Heart right ventricle (tissue), 16 donors: Measurements from ENCODE around the gene TTC7B. TPM values are rescaled to one million over a fixed set of nuclear protein-coding genes. Genes with fewer than 3 reads are reported as not detected.
A peak's percentile ranks its signal among the peaks of the same experiment; 100 is the strongest.

ENCODE experiments used
- ATAC-seq, 8 donors: fragments of 200-7000 bp; cut with Tn5 transposase; one replicate each; pipeline ENCODE4 v1.9.1; 2020; ENCODE audit warnings: mild to moderate bottlenecking in 8 of 8, moderate library complexity in 8 of 8, moderate number of reproducible peaks in 1 of 8
- DNase-seq, 2 donors: peaks; one replicate each; pipeline ENCODE4 v3.0.0-alpha.2; 2020
- H3K27ac ChIP-seq, 10 donors: fragments of 200-600 bp; sonication (generic) in 2 of 10; one replicate each; pipeline versions ENCODE4 v1.5.0 to v1.8.0; 2020 to 2022; ENCODE audit warnings: mild to moderate bottlenecking in 3 of 10
- H3K27me3 ChIP-seq, 7 donors: fragments of 200-600 bp; one replicate each; pipeline ENCODE4 v1.8.0; 2021 to 2022; ENCODE audit warnings: mild to moderate bottlenecking in 2 of 7
- H3K36me3 ChIP-seq, 9 donors: fragments of 200-600 bp; sonication (generic) in 1 of 9; one replicate each; pipeline versions ENCODE4 v1.5.0 to v1.8.0; 2020 to 2022; ENCODE audit warnings: mild to moderate bottlenecking in 2 of 9
- H3K4me1 ChIP-seq, 9 donors: fragments of 200-600 bp; sonication (generic) in 1 of 9; one replicate each; pipeline versions ENCODE4 v1.5.0 to v1.8.0; 2020 to 2022; ENCODE audit warnings: mild to moderate bottlenecking in 4 of 9
- H3K4me3 ChIP-seq, 10 donors: fragments of 200-600 bp; sonication (generic) in 2 of 10; one replicate each; pipeline versions ENCODE4 v1.5.0 to v1.8.0; 2020 to 2022; ENCODE audit warnings: mild to moderate bottlenecking in 7 of 10, moderate library complexity in 2 of 10
- H3K9me3 ChIP-seq, 11 donors: fragments of 200-600 bp in 10 of 11; sonication (generic) in 2 of 11; one replicate each; pipeline versions ENCODE4 v1.5.0 to v1.8.0; 2013 to 2022; ENCODE audit warnings: mild to moderate bottlenecking in 2 of 11, control low read depth in 1 of 11, moderate library complexity in 1 of 11
- WGBS, 2 donors: extraction: QIAGEN DNeasy Blood & Tissue Kit; methylation state at CpG; one replicate each; pipeline ENCODE4 v1.1.7; 2013; ENCODE audit warnings: inconsistent platforms in 1 of 2; 5-methylcytosine and 5-hydroxymethylcytosine counted together
- intact Hi-C, 10 donors: fragments of 100-400 bp; cut with DNase I; formaldehyde crosslinking; loops; one replicate each; pipeline versions ENCODE4 v1.11.1 to v1.14.2; 2022
- polyA plus RNA-seq, 2 donors: library from polyadenylated mRNA; stranded (reverse); fragments of 200-250 nt; gene quantifications; one replicate each; pipeline ENCODE4 v1.2.3, GENCODE V29; 2013
- total RNA-seq, 10 donors: library from RNA; stranded (reverse); fragmentation: NEBNext Ultra II Directional in 3 of 10; extraction: Animal tissue kit (Norgen Biotek cat#: 25700) in 3 of 10; gene quantifications; one replicate each; pipeline versions ENCODE4 v1.2.1 to v1.2.4, GENCODE V29; 2021 to 2023
- TF ChIP-seq, protein P1 (sequence below), 9 donors: fragments of 200-600 bp; sonication (generic) in 2 of 9; IDR thresholded peaks; one replicate each; pipeline versions ENCODE4 v1.5.0 to v1.8.0; 2021 to 2022; ENCODE audit warnings: antibody characterized with exemption in 9 of 9, mild to moderate bottlenecking in 5 of 9, moderate library complexity in 1 of 9
- donor health status: Arrhythmogenic right ventricular cardiomyopathy.
- donor health status: ischemic (EF 13 %, LVEDD 7.1; RV severe dilation, severe dysfunction).
- donor health status: healthy with polysubstance abuse.
- donor health status: DM: no; HTN: yes; CAD: no.
- donor health status: DM: no; HTN: no; CAD: no.
- donor health status: ischemic (EF 25% LVEDD 6.9; RV normal size, moderate dysfunction).
- donor health status: ischemic (EF 25% LVEDD 5.7; RV mildly dilated, moderate dysfunction).
- donor health status: healthy.
- donor health status: DM: yes; HTN: yes; CAD: no.
- donor health status: Ischemic cardiomyopathy.
- donor health status: ischemic (EF 35%, LVEDD 5.7; RV mildly dilated, moderate dysfunction).
- donor health status: nonischemic (EF 11% LVEDD 7.7; RV severe dilation, severe dysfunction).
- donor health status: DM: yes; HTN: yes; CAD: no.
- donor health status: PGD.
- donor health status: ischemic (EF 29% LVEDD 5.4; RV normal size, mild dysfunction).
- donor health status: nonischemic (EF 23%, LVEDD 6.1; RV moderate dilation, normal function).

Gene TTC7B
- total and polyA plus RNA-seq, 12 donors, result 23.0 to 79.4 (median 65.5) TPM

DNA sequence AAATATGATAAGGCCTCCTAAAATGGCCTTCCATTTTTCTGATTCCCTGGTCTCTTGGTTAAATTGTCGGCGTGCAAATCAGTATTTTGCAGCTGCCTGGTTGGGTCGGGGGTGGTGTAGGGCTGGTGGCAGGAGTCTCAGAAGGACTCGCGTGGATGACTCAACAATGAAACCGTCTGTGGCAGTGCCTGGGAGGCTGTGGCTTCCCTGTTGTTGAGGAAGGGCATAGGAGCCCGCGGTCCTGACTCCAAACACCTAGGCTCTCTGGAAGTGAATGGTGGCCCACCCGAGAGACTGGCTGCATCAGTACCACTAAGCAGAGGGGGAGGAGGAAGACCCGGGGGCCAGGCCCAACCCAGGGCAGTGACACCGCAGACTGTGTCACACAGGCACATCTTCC is 207.9 kb downstream of the TTC7B start:
- TF ChIP-seq, protein P1, sequence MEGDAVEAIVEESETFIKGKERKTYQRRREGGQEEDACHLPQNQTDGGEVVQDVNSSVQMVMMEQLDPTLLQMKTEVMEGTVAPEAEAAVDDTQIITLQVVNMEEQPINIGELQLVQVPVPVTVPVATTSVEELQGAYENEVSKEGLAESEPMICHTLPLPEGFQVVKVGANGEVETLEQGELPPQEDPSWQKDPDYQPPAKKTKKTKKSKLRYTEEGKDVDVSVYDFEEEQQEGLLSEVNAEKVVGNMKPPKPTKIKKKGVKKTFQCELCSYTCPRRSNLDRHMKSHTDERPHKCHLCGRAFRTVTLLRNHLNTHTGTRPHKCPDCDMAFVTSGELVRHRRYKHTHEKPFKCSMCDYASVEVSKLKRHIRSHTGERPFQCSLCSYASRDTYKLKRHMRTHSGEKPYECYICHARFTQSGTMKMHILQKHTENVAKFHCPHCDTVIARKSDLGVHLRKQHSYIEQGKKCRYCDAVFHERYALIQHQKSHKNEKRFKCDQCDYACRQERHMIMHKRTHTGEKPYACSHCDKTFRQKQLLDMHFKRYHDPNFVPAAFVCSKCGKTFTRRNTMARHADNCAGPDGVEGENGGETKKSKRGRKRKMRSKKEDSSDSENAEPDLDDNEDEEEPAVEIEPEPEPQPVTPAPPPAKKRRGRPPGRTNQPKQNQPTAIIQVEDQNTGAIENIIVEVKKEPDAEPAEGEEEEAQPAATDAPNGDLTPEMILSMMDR (IDR thresholded peaks at IDR 0.05), result no peak
- H3K4me1 ChIP-seq, result peaks cover 0 to 48% (median 22%) of the 10 kb centered on the region in 9 donors
- WGBS, 2 donors, result 90 to 92% methylated on average over 11 of the region's 11 CpGs

DNA sequence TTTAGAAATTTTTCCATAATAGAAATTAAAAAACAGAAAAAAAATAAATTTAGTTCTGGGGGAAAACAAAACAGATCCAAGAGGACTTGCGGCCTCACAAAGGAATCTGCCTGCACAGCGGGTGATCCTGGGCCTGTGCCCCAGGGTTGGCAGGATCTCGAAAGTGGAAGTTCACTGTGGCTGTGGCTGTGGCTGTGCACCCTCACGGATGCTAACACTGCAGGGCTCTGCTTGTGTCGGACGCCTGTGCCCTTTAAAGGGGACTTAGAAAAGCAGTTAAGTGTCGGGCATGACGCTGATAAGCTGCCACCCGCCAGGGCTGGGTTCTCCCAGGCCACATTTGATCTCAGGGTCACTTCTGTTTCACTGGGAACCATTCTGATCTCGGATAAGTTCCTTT is 209.1 kb downstream of the TTC7B start:
- 72% methylated on average over 10 of the region's 10 CpGs for WGBS, 2 donors
- Histone ChIP-seq H3K4me1 (peaks cover 0 to 40% (median 10%) of the 10 kb centered on the region in 9 donors), H3K27me3 (no peaks in the 10 kb centered on the region), H3K36me3 (peaks cover 0 to 16% (median 0%) of the 10 kb centered on the region in 9 donors), H3K27ac (peak overlapping the region in 2 of 10 donors; percentile 1 to 37), H3K9me3 (no peaks in the 10 kb centered on the region), H3K4me3 (no peak overlapping the region)
- intact Hi-C loops, result loop anchor here in 1 of 10 donors (10.0 kb wide), 1 partner anchor 212 kb away; the partner anchor contains the start of gene CALM1
- TF ChIP-seq, protein P1 (IDR thresholded peaks at IDR 0.05), result no peak
- DNase-seq, result peak in 1 of 2 donors; percentile 33
- peak; percentile 13 to 86 (median 50) for ATAC-seq

More for the DNA sequence above, 207.9 kb downstream of the TTC7B start:
- Histone ChIP-seq H3K27me3 (no peaks in the 10 kb centered on the region), H3K27ac (no peak overlapping the region), H3K9me3 (no peaks in the 10 kb centered on the region), H3K36me3 (peaks cover 0 to 16% (median 0%) of the 10 kb centered on the region in 9 donors), H3K4me3 (no peak overlapping the region)
- intact Hi-C loops, result loop anchor here in 1 of 10 donors (10.0 kb wide), 1 partner anchor 213 kb away; the partner anchor contains the start of gene CALM1
- no peak for ATAC-seq
- DNase-seq, result no peak

DNA sequence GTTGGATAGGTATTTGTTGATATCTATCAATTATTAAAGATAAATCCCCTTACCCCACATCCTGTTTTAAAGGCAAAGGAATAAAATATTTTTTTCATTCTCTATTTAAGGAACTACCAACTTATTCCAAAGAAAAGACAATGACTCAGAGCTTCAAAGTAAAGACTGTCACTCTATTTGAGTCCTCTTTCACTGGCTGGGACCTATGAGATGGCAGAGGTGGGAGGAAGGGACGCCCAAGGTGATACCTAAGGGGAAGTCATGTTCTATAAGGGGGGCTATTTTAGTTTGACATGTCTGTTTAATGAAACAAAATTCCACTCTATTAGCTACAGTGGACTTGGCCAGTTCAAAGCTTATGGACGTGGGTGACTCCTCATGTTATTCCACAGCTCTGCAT is 209.8 kb downstream of the TTC7B start:
- TF ChIP-seq, protein P1 (IDR thresholded peaks at IDR 0.05), result no peak
- 92 to 96% methylated on average over 2 of the region's 2 CpGs for WGBS, 2 donors
- intact Hi-C loops, result loop anchor here in 1 of 10 donors (10.0 kb wide), 1 partner anchor 212 kb away; the partner anchor contains the start of gene CALM1
- no peak overlapping the region for H3K27ac ChIP-seq
- no peak overlapping the region for H3K4me3 ChIP-seq
- no peak for ATAC-seq
- no peaks in the 10 kb centered on the region for H3K27me3 ChIP-seq
- no peaks in the 10 kb centered on the region for H3K9me3 ChIP-seq
- H3K36me3 ChIP-seq, result peaks cover 0 to 16% (median 0%) of the 10 kb centered on the region in 9 donors
- no peak for DNase-seq
- H3K4me1 ChIP-seq, result peaks cover 0 to 33% (median 4%) of the 10 kb centered on the region in 9 donors

DNA sequence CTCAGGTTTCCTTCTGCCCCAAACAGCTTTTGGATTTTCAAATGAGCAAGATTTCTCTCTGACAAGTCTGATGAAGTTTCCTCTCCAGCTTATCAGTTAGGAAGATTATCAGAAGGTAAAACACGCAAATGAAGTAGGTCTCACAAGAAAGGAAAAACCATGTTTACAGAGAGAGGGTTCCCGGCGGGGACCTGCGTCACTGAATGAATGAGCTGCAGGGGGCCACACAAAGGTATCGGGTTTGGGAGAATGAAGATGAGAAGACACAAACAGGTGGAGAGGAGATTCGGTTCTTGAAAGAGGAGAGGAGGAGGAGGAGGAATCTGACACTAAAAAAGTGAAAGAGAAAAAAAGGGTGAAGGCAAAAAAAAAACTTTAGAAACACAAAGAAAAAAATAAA is 210.8 kb downstream of the TTC7B start:
- TF ChIP-seq, protein P1 (IDR thresholded peaks at IDR 0.05), result no peak
- H3K4me1 ChIP-seq, result peaks cover 0 to 27% (median 4%) of the 10 kb centered on the region in 9 donors
- H3K27ac ChIP-seq, result no peak overlapping the region
- no peak overlapping the region for H3K4me3 ChIP-seq
- DNase-seq (no peak), ATAC-seq (no peak)
- no peaks in the 10 kb centered on the region for H3K9me3 ChIP-seq
- 79 to 88% methylated on average over 6 of the region's 6 CpGs for WGBS, 2 donors
- H3K36me3 ChIP-seq, result peaks cover 0 to 16% (median 0%) of the 10 kb centered on the region in 9 donors
- H3K27me3 ChIP-seq, result no peaks in the 10 kb centered on the region
- intact Hi-C loops, result loop anchor here in 1 of 10 donors (10.0 kb wide), 1 partner anchor 211 kb away; the partner anchor contains the start of gene CALM1
